AG09319 (cell line): ENCODE results near the gene RNF103.

Experiments used
- DNase-seq: peaks from one replicate; pipeline ENCODE4 v3.0.0-alpha.2; 2010; ENCODE audit warnings: low read depth; ENCODE audit errors: extremely low read depth
- CTCF ChIP-seq: IDR thresholded peaks from 2 replicates; pipeline ENCODE4 v1.5.1; 2011; ENCODE audit warnings: low read depth, mild to moderate bottlenecking, inconsistent platforms, low read length, moderate library complexity

The RNF103 gene

GRCh38 chr2:86615596-86615995 is 8.1 kb downstream of the RNF103 start:
- no peak for TF ChIP-seq CTCF

GRCh38 chr2:86613515-86613914 is 10.2 kb downstream of the RNF103 start:
- no peak for TF ChIP-seq CTCF
- no peak for DNase-seq

More at GRCh38 chr2:86615596-86615995, 8.1 kb downstream of the RNF103 start:
- DNase-seq = no peak

- no peak for DNase-seq
- TF ChIP-seq CTCF = no peak
These were observed 12.8 kb downstream of the RNF103 start for GRCh38 chr2:86610871-86611270.

- no peak for DNase-seq
- TF ChIP-seq CTCF = no peak
These were observed 14.7 kb downstream of the RNF103 start for GRCh38 chr2:86608832-86609410.

GRCh38 chr2:86603905-86604304 is 19.8 kb downstream of the RNF103 start:
- no peak for DNase-seq
- no peak for TF ChIP-seq CTCF

- DNase-seq = no peak
- TF ChIP-seq CTCF = no peak
These were observed 24.7 kb downstream of the RNF103 start for GRCh38 chr2:86598966-86599365.

GRCh38 chr2:86596118-86596517 is 27.5 kb downstream of the RNF103 start:
- DNase-seq = no peak
- no peak for TF ChIP-seq CTCF
